SU-DHL-6 (cell line): ENCODE results near the gene CLSTN2.

Source experiments
- H2AFZ ChIP-seq: fragments of 200-600 bp; sonication (generic); 2 replicates; pipeline ENCODE4 v1.6.1; 2014; ENCODE audit warnings: low read depth, mild to moderate bottlenecking, moderate library complexity, mixed read lengths, antibody characterized with exemption, low read length; ENCODE audit not compliant: severe bottlenecking
- H3F3A ChIP-seq: fragments of 200-600 bp; shearing (Covaris generic); 2 replicates; pipeline ENCODE4 v1.6.0; 2016; ENCODE audit warnings: antibody characterized with exemption, mild to moderate bottlenecking; ENCODE audit not compliant: insufficient read depth
- H3K27ac ChIP-seq: fragments of 200-600 bp; sonication (generic); 2 replicates; pipeline ENCODE4 v1.5.1; 2016; ENCODE audit warnings: low read depth, mild to moderate bottlenecking, low read length, moderate library complexity, mixed read lengths
- H3K27me3 ChIP-seq: fragments of 200-600 bp; sonication (generic), shearing (Covaris generic); 2 replicates; pipeline ENCODE4 v1.6.0; 2014; ENCODE audit warnings: mild to moderate bottlenecking, low read length
- H3K36me3 ChIP-seq: fragments of 200-600 bp; sonication (generic); 2 replicates; pipeline ENCODE4 v1.6.1; 2014; ENCODE audit warnings: mild to moderate bottlenecking, low read length, mixed read lengths
- H3K4me2 ChIP-seq: fragments of 300-600, 200-600 bp; shearing (Covaris generic), sonication (generic); 2 replicates; pipeline ENCODE4 v1.6.0; 2014; ENCODE audit warnings: low read length, low read depth, mild to moderate bottlenecking; ENCODE audit not compliant: poor library complexity, severe bottlenecking
- H3K4me3 ChIP-seq: fragments of 200-600 bp; sonication (generic); 2 replicates; pipeline ENCODE4 v1.5.1; 2014; ENCODE audit warnings: antibody characterized with exemption, low read length, mild to moderate bottlenecking, mixed read lengths; ENCODE audit not compliant: insufficient read depth, poor library complexity, severe bottlenecking
- H3K79me2 ChIP-seq: fragments of 200-600 bp; sonication (generic); 2 replicates; pipeline ENCODE4 v1.6.1; 2014; ENCODE audit warnings: mild to moderate bottlenecking, low read length, moderate library complexity; ENCODE audit not compliant: insufficient read depth
- H3K9ac ChIP-seq: fragments of 200-600 bp; sonication (generic); 2 replicates; pipeline ENCODE4 v1.7.0; 2014; ENCODE audit warnings: mild to moderate bottlenecking, low read length
- H3K9me2 ChIP-seq: fragments of 200-600 bp; sonication (generic); replicated peaks from 2 replicates; pipeline ENCODE4 v1.6.1; 2014; ENCODE audit warnings: low read length; ENCODE audit not compliant: insufficient read depth
- H3K9me3 ChIP-seq: fragments of 200-600 bp; sonication (generic); 2 replicates; pipeline ENCODE4 v1.6.1; 2014; ENCODE audit warnings: low read length, mixed read lengths; ENCODE audit not compliant: insufficient read depth
- H4K20me1 ChIP-seq: fragments of 200-600 bp; sonication (generic); 2 replicates; pipeline ENCODE4 v1.6.1; 2014; ENCODE audit warnings: low read depth, mild to moderate bottlenecking, antibody characterized with exemption, low read length, moderate library complexity, mixed read lengths
- CTCF ChIP-seq: fragments of 200-600 bp; sonication (generic); IDR thresholded peaks from one replicate; pipeline ENCODE4 v1.5.1; 2017; ENCODE audit warnings: antibody characterized with exemption, mild to moderate bottlenecking, low read length, moderate library complexity; ENCODE audit not compliant: insufficient read depth, poor library complexity, severe bottlenecking
- EZH2phosphoT487 ChIP-seq: fragments of 200-600 bp; sonication (generic), shearing (Covaris generic); conservative IDR thresholded peaks from 2 replicates; pipeline ENCODE4 v1.6.1; 2018; ENCODE audit warnings: mild to moderate bottlenecking, antibody characterized with exemption, low read length, moderate library complexity, mixed read lengths

Gene CLSTN2

GRCh38 chr3:140216249-140216648 is 281.3 kb downstream of the CLSTN2 start:
- TF ChIP-seq CTCF (no peak), EZH2phosphoT487 (no peak)
- Histone ChIP-seq H2AFZ (no peak overlapping the region), H3K27ac (no peak overlapping the region), H3K4me3 (no peak overlapping the region), H3F3A (no peaks in the 10 kb centered on the region), H3K9ac (no peak overlapping the region), H3K4me2 (no peak overlapping the region), H3K36me3 (no peaks in the 10 kb centered on the region), H3K9me3 (no peaks in the 10 kb centered on the region), H3K9me2 (no peaks in the 10 kb centered on the region), H3K79me2 (no peaks in the 10 kb centered on the region), H3K27me3 (no peaks in the 10 kb centered on the region), H4K20me1 (no peaks in the 10 kb centered on the region)

GRCh38 chr3:140219291-140219690 is 284.3 kb downstream of the CLSTN2 start:
- no peaks in the 10 kb centered on the region for H3K36me3 ChIP-seq
- no peak overlapping the region for H2AFZ ChIP-seq
- no peaks in the 10 kb centered on the region for H4K20me1 ChIP-seq
- H3K9ac ChIP-seq: no peak overlapping the region
- no peak overlapping the region for H3K4me2 ChIP-seq
- H3K27ac ChIP-seq: no peak overlapping the region
- no peaks in the 10 kb centered on the region for H3K27me3 ChIP-seq
- no peaks in the 10 kb centered on the region for H3K9me3 ChIP-seq
- no peaks in the 10 kb centered on the region for H3K79me2 ChIP-seq
- TF ChIP-seq CTCF: no peak
- no peak for TF ChIP-seq EZH2phosphoT487
- H3K9me2 ChIP-seq: no peaks in the 10 kb centered on the region
- H3K4me3 ChIP-seq: no peak overlapping the region
- no peaks in the 10 kb centered on the region for H3F3A ChIP-seq

- Histone ChIP-seq H3K36me3 (no peaks in the 10 kb centered on the region), H3K9me3 (no peaks in the 10 kb centered on the region), H3K9me2 (no peaks in the 10 kb centered on the region), H3K79me2 (no peaks in the 10 kb centered on the region), H2AFZ (no peak overlapping the region), H3K9ac (no peak overlapping the region), H4K20me1 (no peaks in the 10 kb centered on the region), H3K4me3 (no peak overlapping the region), H3F3A (no peaks in the 10 kb centered on the region), H3K27me3 (no peaks in the 10 kb centered on the region), H3K27ac (no peak overlapping the region), H3K4me2 (no peak overlapping the region)
- no peak for TF ChIP-seq CTCF
- TF ChIP-seq EZH2phosphoT487: no peak
Measured at GRCh38 chr3:140219923-140220452, 285.0 kb downstream of the CLSTN2 start.
